GM10248 (cell line): Measurements from ENCODE around the gene THEMIS.

Experiments used
- CTCF ChIA-PET: fragments of 300-600 bp; sonication (Branson Sonifier 250); formaldehyde crosslinking; extraction: SDS; loops from one replicate; lab custom pipeline; 2021; ENCODE audit warnings: antibody characterized with exemption; lab: Yijun Ruan, JAX
- POLR2A ChIA-PET: fragments of 350-650 bp; sonication (Branson Sonifier 250); formaldehyde crosslinking; extraction: SDS; loops from one replicate; lab custom pipeline; 2020; ENCODE audit warnings: antibody characterized with exemption; lab: Yijun Ruan, JAX
- DNase-seq: peaks from one replicate; pipeline ENCODE4 v3.0.0; 2012; ENCODE audit errors: extremely low spot score
- TF ChIP-seq, protein P1 (sequence below): IDR thresholded peaks from 2 replicates; pipeline ENCODE4 v1.5.1; 2012; ENCODE audit warnings: mild to moderate bottlenecking, low read depth; ENCODE audit errors: extremely low read depth, missing control alignments, control extremely low read depth

THEMIS gene

DNA sequence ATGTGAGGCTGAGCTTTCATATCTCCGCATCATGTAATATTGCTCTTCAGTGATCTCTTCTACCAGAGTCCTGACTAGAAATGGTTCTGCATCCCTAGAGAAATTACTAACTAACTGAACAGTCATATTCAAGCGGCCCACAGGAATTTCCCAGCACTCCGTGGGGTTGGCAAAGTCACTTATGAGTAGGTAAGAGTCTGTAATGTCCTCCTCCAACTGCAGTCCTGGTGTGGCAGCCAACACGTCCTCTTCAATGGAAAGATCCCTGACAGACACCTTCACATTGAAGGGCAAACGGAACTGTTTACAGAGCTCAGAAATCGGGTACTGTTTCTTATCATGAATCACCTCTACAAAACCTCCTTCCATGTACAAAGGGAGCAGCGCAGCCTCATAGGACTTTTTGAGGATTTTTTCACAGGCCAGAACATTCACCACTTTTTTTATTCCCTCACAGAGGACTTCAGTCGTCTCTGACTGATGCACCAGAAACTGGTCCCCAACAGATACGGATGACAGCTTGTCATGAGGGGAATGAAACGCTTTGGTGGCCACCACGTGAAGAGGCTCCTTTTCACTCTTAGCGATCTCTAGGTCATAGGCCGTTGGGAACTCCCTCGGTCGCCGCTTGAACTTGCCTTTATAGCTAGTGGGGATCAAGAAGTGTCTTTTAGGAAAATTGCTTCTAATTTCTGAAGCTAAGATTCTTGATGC lies 87.7 kb downstream of the THEMIS start:
- TF ChIP-seq, protein P1, sequence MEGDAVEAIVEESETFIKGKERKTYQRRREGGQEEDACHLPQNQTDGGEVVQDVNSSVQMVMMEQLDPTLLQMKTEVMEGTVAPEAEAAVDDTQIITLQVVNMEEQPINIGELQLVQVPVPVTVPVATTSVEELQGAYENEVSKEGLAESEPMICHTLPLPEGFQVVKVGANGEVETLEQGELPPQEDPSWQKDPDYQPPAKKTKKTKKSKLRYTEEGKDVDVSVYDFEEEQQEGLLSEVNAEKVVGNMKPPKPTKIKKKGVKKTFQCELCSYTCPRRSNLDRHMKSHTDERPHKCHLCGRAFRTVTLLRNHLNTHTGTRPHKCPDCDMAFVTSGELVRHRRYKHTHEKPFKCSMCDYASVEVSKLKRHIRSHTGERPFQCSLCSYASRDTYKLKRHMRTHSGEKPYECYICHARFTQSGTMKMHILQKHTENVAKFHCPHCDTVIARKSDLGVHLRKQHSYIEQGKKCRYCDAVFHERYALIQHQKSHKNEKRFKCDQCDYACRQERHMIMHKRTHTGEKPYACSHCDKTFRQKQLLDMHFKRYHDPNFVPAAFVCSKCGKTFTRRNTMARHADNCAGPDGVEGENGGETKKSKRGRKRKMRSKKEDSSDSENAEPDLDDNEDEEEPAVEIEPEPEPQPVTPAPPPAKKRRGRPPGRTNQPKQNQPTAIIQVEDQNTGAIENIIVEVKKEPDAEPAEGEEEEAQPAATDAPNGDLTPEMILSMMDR: no peak
- POLR2A ChIA-PET: no interaction called here
- CTCF ChIA-PET: no interaction called here
- DNase-seq: no peak

DNA sequence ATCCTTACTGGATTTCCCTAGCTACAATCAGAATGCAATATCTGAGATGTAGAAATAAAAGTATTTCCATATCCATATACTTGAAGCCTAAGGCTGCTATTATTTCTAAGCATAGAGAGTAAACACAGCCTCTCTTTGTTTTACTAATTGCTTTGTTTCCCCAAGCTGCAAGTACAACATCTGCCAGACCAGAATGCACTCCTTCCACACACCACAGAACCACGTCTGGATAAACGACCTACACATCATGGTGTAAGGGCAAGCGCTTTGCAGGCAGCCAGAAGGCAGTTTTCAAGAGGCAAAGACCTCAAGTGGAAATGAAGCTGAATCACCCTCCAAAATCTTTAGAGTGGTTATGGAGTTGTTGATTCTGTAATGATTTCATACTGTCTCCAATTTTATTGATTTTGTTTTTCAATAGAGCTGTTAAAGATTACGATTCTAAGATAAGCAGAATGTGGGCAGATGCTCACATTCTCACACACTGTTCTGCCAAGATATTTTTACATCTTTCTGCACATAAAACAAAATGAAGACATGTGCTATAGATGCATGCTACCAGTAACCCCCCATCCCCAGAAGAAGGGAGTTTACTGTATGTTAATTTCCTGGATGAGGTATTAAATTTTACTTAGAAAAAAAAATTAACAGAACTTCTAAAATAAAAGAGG lies 88.8 kb downstream of the THEMIS start:
- CTCF ChIA-PET: no interaction called here
- DNase-seq: no peak
- TF ChIP-seq, protein P1: no peak
- POLR2A ChIA-PET: no interaction called here

DNA sequence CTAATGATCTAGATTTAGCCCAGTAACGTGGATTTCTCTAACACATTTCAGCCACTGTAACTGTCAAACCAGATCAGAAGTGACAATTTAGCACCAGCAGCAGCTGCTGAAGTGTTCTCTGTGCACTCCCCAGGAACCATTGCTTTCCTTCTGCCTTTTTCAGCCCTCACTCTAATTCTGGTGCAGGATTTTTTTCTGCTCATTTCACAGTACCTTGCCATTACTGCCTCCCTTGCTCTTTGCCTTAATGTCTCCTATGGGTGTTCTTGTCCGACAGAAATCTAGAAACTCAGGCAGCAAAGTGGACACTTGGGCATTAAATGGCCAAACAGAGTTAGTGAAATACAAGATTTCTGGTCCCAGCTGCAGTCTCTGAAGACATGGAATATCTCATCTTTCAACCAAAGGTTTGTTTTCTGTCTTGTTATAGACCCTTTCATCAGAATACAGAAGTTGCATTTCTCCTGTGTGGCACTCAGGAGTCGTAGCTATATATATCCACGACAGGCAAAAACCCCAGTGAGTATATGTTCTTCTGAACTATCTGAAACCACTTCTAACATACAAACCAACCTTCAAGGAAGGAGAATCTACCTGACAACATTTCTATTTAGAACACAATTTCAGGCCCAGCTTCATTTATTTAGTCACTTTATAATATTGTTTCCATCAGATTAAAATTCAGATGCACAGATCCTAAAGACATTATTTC lies 92.9 kb downstream of the THEMIS start:
- TF ChIP-seq, protein P1: no peak
- CTCF ChIA-PET: interaction anchor here (1.0 kb wide), 1 partner anchor 15 kb away, joined by 4 read pairs; no protein-coding TSS in a partner anchor
- POLR2A ChIA-PET: no interaction called here
- no peak for DNase-seq

DNA sequence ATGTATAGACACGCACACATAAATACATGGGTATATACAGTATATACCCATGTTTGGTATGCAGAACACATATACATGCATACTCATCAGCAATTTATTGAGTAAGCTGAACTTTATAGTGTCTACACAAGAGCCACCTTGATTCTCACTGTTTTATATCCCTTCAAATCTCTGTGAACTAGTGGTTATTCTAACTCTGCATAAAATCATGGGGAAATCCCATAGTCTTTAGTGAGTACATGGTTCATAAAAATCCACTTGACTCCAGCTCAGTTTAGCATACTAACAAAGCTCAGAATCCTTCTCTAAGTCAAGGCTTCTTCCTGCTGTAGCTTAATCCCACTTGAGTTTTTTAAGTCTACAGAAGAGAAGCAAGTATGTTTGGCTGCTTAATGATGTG lies 104.1 kb downstream of the THEMIS start:
- CTCF ChIA-PET: interaction anchor here (1.0 to 2.5 kb wide), 2 partner anchors 10 kb away, joined by 6 to 12 read pairs; no protein-coding TSS in a partner anchor
- TF ChIP-seq, protein P1: no peak
- DNase-seq: no peak
- POLR2A ChIA-PET: no interaction called here

DNA sequence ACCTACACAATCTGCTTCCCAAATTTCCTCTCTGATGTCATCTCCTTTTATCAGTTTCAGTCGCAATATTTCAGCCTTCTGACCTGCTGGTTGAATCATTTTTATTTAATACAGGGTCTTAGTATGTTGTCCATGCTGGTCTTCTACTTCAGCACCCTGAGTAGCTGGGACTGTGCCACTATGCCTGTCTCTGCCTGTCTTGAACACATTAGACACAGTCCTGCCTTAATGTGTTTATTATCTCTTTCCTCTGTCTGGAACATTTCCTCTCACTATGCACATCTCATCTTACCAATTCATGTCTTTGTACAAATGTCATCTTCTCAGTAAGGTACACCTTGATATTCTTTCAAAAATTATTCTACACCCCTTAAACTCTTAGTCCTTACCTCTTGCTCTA lies 106.5 kb downstream of the THEMIS start:
- TF ChIP-seq, protein P1: no peak
- ChIA-PET POLR2A (no interaction called here), CTCF (interaction anchor here (1.2 kb wide), 1 partner anchor 10 kb away, joined by 4 read pairs; no protein-coding TSS in a partner anchor)
- no peak for DNase-seq

DNA sequence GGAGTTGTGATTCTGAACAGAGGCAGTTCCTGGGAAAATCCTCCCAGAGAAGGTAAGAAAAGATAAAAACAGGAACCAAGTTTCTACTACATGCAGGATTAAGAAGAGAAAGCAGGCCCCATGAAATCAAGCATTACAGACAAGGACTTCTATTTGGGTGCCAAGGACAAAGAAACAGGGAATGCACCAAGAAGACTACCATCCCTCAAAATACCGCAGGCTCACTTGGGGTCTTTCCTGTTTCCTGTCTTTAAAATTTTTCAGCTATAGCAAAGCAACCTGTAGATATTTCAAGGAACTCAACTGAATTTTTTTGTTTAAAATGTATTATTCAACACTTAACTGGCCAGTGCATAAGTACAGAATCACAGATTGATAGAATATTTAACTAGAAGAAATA lies 107.5 kb downstream of the THEMIS start:
- ChIA-PET POLR2A (no interaction called here), CTCF (interaction anchor here (1.3 to 1.6 kb wide), 3 partner anchors 15 to 29 kb away, joined by 3 to 4 read pairs (median 3); no protein-coding TSS in a partner anchor)
- TF ChIP-seq, protein P1: no peak
- DNase-seq: no peak
